IPS DF 19.7 (cell line): ENCODE results near the gene ACP5.
"Not testable (repeated sequence)": the region's sequence is repeated elsewhere in the genome, so short reads cannot be mapped to it uniquely, and the experiment has no call there.

Source experiments
- DNase-seq: peaks from one replicate; pipeline ENCODE4 v3.0.0-alpha.2; 2013; ENCODE audit warnings: low read depth, low spot score

ACP5 gene

GRCh38 chr19:11578258-11579142 lies 1.1 kb upstream of the ACP5 start:
- DNase-seq = no peak

- no peak for DNase-seq
These were observed 1.2 kb downstream of the ACP5 start for GRCh38 chr19:11576227-11576626.

GRCh38 chr19:11574689-11575088 lies 2.8 kb downstream of the ACP5 start:
- no peak for DNase-seq

GRCh38 chr19:11573763-11574162 lies 3.7 kb downstream of the ACP5 start:
- not testable (repeated sequence) for DNase-seq

- not testable (repeated sequence) for DNase-seq
These were observed 4.1 kb downstream of the ACP5 start for GRCh38 chr19:11573354-11573753.

GRCh38 chr19:11570039-11570462 lies 7.4 kb downstream of the ACP5 start:
- DNase-seq = no peak

GRCh38 chr19:11566164-11566563 lies 11.3 kb downstream of the ACP5 start:
- no peak for DNase-seq

GRCh38 chr19:11565649-11565980 lies 11.8 kb downstream of the ACP5 start:
- DNase-seq = not testable (repeated sequence)

GRCh38 chr19:11564082-11564807 lies 13.2 kb downstream of the ACP5 start:
- DNase-seq = not testable (repeated sequence)

GRCh38 chr19:11563532-11563931 lies 13.9 kb downstream of the ACP5 start:
- no peak for DNase-seq

GRCh38 chr19:11560404-11561051 lies 16.9 kb downstream of the ACP5 start:
- peak; percentile 65 for DNase-seq

GRCh38 chr19:11558881-11559828 lies 18.3 kb downstream of the ACP5 start, which contains the start of gene ELOF1:
Gene ELOF1, minus strand, starts transcription at chr19:11559230. Its CDS starts 4,883 bp downstream, at chr19:11554347.
- peak; percentile 94 for DNase-seq

GRCh38 chr19:11556634-11557420 lies 20.6 kb downstream of the ACP5 start:
- no peak for DNase-seq

- no peak for DNase-seq
These were observed 22.2 kb downstream of the ACP5 start for GRCh38 chr19:11555246-11555645.

- no peak for DNase-seq
These were observed 23.3 kb downstream of the ACP5 start for GRCh38 chr19:11554160-11554559.

GRCh38 chr19:11552666-11553372 lies 24.6 kb downstream of the ACP5 start:
- no peak for DNase-seq

GRCh38 chr19:11551603-11552235 lies 25.7 kb downstream of the ACP5 start:
- no peak for DNase-seq

- no peak for DNase-seq
These were observed 27.2 kb downstream of the ACP5 start for GRCh38 chr19:11550265-11550664.

GRCh38 chr19:11549386-11549953 lies 28.0 kb downstream of the ACP5 start:
- DNase-seq = no peak
